ENCODE data around the gene ATG9B.
A peak's percentile ranks its signal among the peaks of the same experiment; 100 is the strongest.

The ATG9B gene

DNA sequence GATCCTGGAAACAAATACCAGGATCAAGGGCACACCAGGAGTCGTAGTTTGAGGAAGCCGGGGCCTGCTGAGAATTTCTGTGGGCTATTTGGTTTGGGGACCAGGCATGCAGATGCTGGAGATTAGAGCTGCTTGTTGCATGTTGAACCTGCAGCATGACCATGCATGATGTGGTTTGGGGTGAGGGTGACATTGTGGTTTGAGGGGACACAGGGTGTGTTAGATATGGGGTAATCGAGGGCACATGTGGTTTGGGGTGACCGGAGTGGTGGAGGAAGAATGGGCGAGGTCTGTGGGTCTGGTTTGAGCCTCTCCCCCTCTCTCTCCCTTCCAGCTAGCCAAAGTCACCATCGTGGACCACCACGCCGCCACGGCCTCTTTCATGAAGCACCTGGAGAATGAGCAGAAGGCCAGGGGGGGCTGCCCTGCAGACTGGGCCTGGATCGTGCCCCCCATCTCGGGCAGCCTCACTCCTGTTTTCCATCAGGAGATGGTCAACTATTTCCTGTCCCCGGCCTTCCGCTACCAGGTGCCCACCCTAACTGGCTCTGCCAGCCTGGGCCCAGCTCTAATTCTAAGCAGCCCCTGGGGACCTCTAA, 23.3 kb downstream of the ATG9B start:
- no peak for DNase-seq (ENCODE audit: low read depth)

GRCh38 chr7:150999497-151000230, 24.6 kb downstream of the ATG9B start:
- no peak for DNase-seq (ENCODE audit: low read depth)

- no peak for DNase-seq (ENCODE audit: low read depth)
These were observed 25.3 kb downstream of the ATG9B start for GRCh38 chr7:150999001-150999400.

GRCh38 chr7:150998341-150998740, 26.0 kb downstream of the ATG9B start:
- no peak for DNase-seq (ENCODE audit: low read depth)

GRCh38 chr7:150997817-150998216, 26.5 kb downstream of the ATG9B start:
- DNase-seq (ENCODE audit: low read depth) = no peak

GRCh38 chr7:150997075-150997511, 27.2 kb downstream of the ATG9B start:
- DNase-seq (ENCODE audit: low read depth) = no peak

DNA sequence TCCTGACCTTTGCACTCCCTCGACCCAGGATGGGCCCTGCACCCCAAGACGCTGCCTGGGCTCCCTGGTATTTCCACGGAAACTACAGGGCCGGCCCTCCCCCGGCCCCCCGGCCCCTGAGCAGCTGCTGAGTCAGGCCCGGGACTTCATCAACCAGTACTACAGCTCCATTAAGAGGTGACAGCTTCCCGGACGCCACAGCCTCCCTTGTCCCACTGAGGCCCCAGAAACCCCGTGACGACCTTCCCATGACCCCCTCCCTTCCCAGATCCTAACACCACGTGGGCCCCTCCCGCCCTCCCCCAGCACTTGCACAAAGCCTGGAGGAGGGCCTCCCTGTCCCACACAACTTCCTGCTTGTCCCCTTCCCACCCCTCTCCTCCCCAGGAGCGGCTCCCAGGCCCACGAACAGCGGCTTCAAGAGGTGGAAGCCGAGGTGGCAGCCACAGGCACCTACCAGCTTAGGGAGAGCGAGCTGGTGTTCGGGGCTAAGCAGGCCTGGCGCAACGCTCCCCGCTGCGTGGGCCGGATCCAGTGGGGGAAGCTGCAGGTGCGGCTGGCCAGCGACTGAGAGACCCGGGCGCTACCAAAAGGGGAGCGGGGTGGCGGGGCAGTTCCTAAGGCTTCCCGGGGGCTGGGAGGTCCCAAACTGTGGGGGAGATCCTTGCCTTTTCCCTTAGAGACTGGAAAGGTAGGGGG, 27.8 kb downstream of the ATG9B start:
- DNase-seq (ENCODE audit: low read depth) = no peak

- DNase-seq (ENCODE audit: low read depth) = no peak
These were observed 29.3 kb downstream of the ATG9B start for GRCh38 chr7:150994838-150995510.

GRCh38 chr7:150994141-150994837, 30.0 kb downstream of the ATG9B start:
- no peak for DNase-seq (ENCODE audit: low read depth)

DNA sequence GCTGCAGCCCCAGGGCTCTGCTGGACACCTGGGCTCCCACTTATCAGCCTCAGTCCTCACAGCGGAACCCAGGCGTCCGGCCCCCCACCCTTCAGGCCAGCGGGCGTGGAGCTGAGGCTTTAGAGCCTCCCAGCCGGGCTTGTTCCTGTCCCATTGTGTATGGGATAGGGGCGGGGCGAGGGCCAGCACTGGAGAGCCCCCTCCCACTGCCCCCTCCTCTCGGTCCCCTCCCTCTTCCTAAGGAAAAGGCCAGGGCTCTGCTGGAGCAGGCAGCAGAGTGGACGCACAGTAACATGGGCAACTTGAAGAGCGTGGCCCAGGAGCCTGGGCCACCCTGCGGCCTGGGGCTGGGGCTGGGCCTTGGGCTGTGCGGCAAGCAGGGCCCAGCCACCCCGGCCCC, 30.8 kb downstream of the ATG9B start:
- no peak for DNase-seq (ENCODE audit: low read depth)

DNA sequence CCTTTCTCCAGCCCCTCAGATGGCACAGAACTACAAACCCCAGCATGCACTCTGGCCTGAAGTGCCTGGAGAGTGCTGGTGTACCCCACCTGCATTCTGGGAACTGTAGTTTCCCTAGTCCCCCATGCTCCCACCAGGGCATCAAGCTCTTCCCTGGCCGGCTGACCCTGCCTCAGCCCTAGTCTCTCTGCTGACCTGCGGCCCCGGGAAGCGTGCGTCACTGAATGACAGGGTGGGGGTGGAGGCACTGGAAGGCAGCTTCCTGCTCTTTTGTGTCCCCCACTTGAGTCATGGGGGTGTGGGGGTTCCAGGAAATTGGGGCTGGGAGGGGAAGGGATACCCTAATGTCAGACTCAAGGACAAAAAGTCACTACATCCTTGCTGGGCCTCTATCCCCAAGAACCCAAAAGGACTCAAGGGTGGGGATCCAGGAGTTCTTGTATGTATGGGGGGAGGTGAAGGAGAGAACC, 31.4 kb downstream of the ATG9B start:
- no peak for DNase-seq (ENCODE audit: low read depth)

DNA sequence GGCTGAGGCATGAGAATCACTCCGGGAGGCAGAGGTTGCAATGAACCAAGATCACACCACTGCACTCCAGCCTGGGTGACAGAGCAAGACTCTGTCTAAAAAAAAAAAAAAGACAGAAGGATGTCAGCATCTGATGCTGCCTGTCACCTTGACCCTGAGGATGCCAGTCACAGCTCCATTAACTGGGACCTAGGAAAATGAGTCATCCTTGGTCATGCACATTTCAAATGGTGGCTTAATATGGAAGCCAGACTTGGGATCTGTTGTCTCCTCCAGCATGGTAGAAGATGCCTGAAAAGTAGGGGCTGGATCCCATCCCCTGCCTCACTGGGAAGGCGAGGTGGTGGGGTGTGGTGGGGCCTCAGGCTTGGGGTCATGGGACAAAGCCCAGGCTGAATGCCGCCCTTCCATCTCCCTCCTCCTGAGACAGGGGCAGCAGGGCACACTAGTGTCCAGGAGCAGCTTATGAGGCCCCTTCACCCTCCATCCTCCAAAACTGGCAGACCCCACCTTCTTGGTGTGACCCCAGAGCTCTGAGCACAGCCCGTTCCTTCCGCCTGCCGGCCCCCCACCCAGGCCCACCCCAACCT, 32.1 kb downstream of the ATG9B start:
- no peak for DNase-seq (ENCODE audit: low read depth)

DNA sequence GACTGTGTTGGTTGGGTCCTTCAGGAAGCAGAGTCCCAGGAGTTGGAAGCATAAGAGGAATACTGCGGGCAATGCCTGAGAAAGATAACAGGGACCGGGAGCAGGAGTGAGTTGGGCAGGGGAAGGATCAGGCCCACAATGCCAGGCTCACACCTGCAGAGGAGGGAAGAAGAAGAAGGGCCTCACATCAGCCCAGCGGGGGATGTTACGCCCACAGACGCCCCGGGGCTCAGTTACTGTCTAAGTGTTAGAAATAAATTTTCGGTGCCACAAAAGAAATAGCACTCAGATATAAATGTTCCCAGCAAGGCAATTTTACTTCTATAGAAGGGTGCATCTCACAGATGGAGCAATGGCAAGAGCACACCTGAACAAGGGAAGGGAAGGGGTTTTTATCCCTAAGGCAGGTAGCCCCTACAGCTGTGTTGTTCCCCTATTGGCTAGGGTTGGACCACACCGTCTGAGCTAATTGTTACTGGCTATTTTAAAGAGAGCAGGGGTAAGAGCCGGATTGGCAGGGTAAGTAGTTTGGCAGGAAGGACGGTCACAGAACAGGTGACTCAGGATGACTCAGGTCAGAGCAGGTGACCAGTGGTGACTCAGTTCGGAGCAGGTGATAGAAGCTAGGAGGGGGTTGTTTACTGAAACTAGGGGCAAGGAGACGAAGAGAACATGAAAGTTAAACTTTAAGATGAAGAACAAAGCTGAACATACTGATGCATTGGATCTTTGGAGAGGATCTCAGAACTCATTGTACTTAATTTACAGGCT, 33.7 kb downstream of the ATG9B start, which contains the start of gene NOS3:
Gene NOS3, plus strand, starts transcription at position 602 of the 771 bp plus-strand sequence. CDS start 2,787 bp downstream, outside the sequence.
- no peak for DNase-seq (ENCODE audit: low read depth)

DNA sequence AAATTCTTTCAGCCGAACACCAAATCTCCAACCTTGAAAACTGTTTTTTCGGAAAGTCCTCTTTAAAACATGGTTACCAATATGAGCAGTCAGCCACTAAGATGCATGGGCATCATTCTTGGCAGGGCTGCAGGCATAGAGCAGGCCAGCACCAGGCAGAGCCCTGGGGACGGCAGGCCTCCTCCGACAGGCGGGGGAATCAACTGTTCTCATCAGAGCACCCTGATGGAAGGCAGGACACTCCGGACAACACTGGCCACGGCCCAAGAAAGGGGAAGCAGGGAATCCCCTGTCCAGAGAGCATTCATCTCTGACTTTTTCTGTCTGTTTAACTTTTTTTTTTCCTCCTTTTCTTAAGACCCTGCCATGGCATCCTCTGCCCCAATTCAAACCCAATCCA, 34.8 kb downstream of the ATG9B start:
- DNase-seq (ENCODE audit: low read depth) = no peak

DNA sequence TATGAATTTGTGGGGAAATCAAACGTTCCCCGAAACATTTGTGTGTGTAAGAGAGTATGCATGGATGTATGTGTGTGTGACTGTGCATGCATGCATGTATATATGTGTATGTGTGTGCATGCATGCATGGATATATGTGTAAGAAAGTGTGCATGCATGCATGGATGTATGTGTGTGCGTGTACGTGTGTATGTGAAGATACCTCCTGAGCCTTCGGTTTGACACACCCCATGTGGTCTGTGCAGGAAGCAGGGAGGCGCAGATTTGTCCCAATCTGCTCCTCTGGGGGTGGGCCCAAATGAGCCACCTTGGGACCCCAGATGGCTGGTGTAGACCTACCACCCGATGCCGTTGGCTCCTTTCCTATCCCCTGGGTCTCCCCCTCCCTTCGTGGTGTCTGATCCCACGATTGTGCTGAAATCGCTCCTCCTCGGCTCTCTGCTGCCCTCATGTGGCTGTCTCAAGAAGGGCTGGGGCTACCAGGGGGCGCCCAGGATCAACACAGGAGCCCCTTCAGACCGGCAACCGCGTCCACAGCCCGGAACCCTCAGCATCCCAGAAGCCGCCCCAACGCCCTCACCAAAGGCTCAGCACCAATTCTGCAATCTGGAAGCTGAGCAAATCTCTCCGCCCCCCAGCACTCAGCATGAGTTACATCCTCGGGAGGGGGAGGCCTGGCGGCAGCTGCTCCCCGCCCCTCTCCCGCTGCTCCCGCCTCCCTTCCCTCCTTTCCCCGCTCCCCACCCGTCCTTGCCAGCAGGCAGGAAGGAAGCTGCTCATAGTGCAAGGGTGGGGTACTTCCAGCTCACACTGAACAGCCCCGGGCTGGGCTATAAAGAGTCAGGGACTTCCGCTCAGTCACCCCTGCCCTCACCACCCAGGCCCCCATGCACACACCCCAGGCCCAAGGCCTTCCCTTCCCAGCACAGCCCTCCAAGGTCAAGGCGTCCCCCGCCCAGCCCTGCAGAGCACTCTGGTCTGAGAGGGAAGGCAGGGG, 35.8 kb downstream of the ATG9B start:
- DNase-seq (ENCODE audit: low read depth) = peak; percentile 42

- DNase-seq (ENCODE audit: low read depth) = no peak
These were observed 37.7 kb downstream of the ATG9B start for GRCh38 chr7:150986556-150986955.

DNA sequence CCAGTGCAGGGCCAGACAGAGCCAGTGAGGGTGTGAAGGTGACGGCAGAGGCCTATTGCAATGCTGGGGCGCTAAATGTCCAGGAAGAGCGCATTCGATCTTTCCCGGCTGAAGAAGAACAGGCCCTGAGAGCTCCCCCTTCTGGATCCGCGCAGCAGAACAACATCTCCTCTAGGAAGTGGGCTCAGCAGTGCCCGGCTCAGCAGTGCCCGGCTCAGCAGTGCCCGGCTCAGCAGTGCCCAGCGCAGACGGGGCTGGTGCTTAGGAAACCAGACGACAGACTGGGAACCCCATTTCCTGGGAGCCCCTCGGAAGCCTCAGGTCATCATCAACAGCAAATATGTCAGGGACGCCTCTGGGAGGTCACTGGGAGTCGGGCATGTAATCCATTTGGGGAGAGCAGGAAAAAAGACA, 38.2 kb downstream of the ATG9B start:
- DNase-seq (ENCODE audit: low read depth) = no peak

GRCh38 chr7:150983893-150984368, 40.4 kb downstream of the ATG9B start:
- no peak for DNase-seq (ENCODE audit: low read depth)

DNA sequence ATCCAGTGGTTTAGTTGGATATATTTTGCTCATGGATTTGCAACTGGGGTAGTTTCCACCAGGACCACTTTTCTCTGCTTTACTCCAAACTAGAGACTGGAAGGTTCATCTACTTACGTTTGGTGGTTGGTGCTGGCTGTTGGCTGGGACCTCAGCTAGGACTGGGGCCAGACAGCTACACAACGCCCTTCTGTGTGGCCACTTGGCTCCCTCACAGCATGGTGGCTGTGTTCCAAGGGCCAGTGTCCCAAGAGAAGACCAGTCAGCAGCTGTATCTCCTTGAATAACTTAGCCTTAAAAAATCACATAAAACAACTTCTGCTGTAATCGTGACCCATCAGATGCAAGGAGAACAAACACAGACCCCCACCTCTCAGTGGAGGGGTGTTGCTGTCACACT, 41.9 kb downstream of the ATG9B start:
- DNase-seq (ENCODE audit: low read depth) = no peak
